HepG2 (cell line): ENCODE data around the gene SPATA46. TPM values are rescaled to one million over a fixed set of nuclear protein-coding genes. Genes with fewer than 3 reads are reported as not detected.

Experiments used
- ATAC-seq: fragments of 200-7000 bp; cut with Tn5 transposase; 3 replicates; pipeline ENCODE4 v1.9.1; 2020; ENCODE audit warnings: mild to moderate bottlenecking, moderate library complexity
- BruUV-seq: library from RNA; stranded (reverse); fragments of 400-500 nt; replicated peaks from 2 replicates; lab custom pipeline; 2021; lab: Mats Ljungman, UMichigan
- CTCF ChIA-PET: fragments of 300-600 bp; formaldehyde crosslinking; extraction: SDS; loops from one replicate; lab custom pipeline; 2021; ENCODE audit warnings: low total read pairs, inconsistent platforms, low intra/inter-chr PET ratio; lab: Yijun Ruan, JAX
- POLR2A ChIA-PET: fragments of 350-600 bp; sonication (Branson Sonifier 250); formaldehyde crosslinking; loops from one replicate; lab custom pipeline; 2020; ENCODE audit warnings: antibody characterized with exemption, inconsistent platforms; lab: Yijun Ruan, JAX
- DNase-seq: peaks from one replicate; pipeline ENCODE4 v3.0.0-alpha.2; 2015; ENCODE audit warnings: low spot score
- FAIRE-seq: peaks from 3 replicates; lab custom pipeline; 2011; peaks lifted over from hg19 to GRCh38; lab: Jason Lieb, UNC
- H2AFZ ChIP-seq: one replicate; pipeline ENCODE4 v1.6.1; 2011; ENCODE audit warnings: low read length, inconsistent platforms
- H3K27ac ChIP-seq: fragments of 300-600 bp; 3 replicates; pipeline ENCODE4 v1.8.0; 2011; ENCODE audit warnings: mixed run types, mild to moderate bottlenecking, mixed read lengths, low read length, inconsistent platforms; ENCODE audit not compliant: insufficient read depth; ENCODE audit errors: extremely low read length
- H3K27me3 ChIP-seq, 2 experiments: fragments of 200-600 bp in 1 of 2; 2 replicates in 1 of 2; 3 replicates in 1 of 2; pipeline versions ENCODE4 v1.6.0 to v1.8.0; 2011; ENCODE audit warnings: low read length in 2 of 2, mild to moderate bottlenecking in 2 of 2, moderate library complexity in 2 of 2, inconsistent platforms in 1 of 2; ENCODE audit not compliant: insufficient read depth in 2 of 2, control insufficient read depth in 1 of 2
- H3K36me3 ChIP-seq, 2 experiments: fragments of 200-600 bp in 1 of 2; replicated peaks in 1 of 2; 2 replicates in 1 of 2; 3 replicates in 1 of 2; pipeline versions ENCODE4 v1.5.1 to v1.8.0; 2011; ENCODE audit warnings: low read length in 2 of 2, inconsistent platforms in 1 of 2; ENCODE audit not compliant: insufficient read depth in 2 of 2, control insufficient read depth in 1 of 2
- H3K4me1 ChIP-seq: 2 replicates; pipeline ENCODE4 v1.5.1; 2012; ENCODE audit warnings: low read length, inconsistent platforms; ENCODE audit not compliant: insufficient read depth
- H3K4me2 ChIP-seq: 2 replicates; pipeline ENCODE4 v1.6.0; 2011; ENCODE audit warnings: low read depth, low read length, inconsistent platforms
- H3K4me3 ChIP-seq, 3 experiments: fragments of 200-600 bp in 1 of 3; sonication (generic), shearing (Covaris generic) in 1 of 3; replicated peaks in 1 of 3; 2 replicates each; pipeline ENCODE4 v1.5.1; 2011 to 2016; ENCODE audit warnings: low read length in 3 of 3, inconsistent platforms in 2 of 3, low read depth in 2 of 3, mild to moderate bottlenecking in 2 of 3, control low read depth in 1 of 3, mixed read lengths in 1 of 3; ENCODE audit not compliant: insufficient read depth in 1 of 3
- H3K79me2 ChIP-seq: one replicate; pipeline ENCODE4 v1.6.1; 2011; ENCODE audit warnings: low read length, inconsistent platforms; ENCODE audit not compliant: insufficient read depth
- H3K9ac ChIP-seq: 2 replicates; pipeline ENCODE4 v1.6.0; 2011; ENCODE audit warnings: mild to moderate bottlenecking, low read depth, low read length, inconsistent platforms; ENCODE audit not compliant: insufficient read depth
- H3K9me3 ChIP-seq: 2 replicates; pipeline ENCODE4 v1.5.1; 2012; ENCODE audit warnings: mild to moderate bottlenecking, low read length
- H4K20me1 ChIP-seq: 2 replicates; pipeline ENCODE4 v1.6.0; 2011; ENCODE audit warnings: inconsistent platforms, mild to moderate bottlenecking, low read length, moderate library complexity; ENCODE audit not compliant: insufficient read depth
- CC2D1A ChIP-seq: sonication (generic); formaldehyde crosslinking; IDR thresholded peaks from 2 replicates; pipeline ENCODE4 v1.8.1; 2023; ENCODE audit warnings: mild to moderate bottlenecking, missing genetic modification reagents
- CCDC6 ChIP-seq: sonication (generic); formaldehyde crosslinking; IDR thresholded peaks from 2 replicates; pipeline ENCODE4 v1.8.1; 2022; ENCODE audit warnings: mild to moderate bottlenecking, missing genetic modification reagents, moderate library complexity
- CREB1 ChIP-seq, 2 experiments: fragments of 450-650 bp in 1 of 2; IDR thresholded peaks; 2 replicates each; pipeline ENCODE4 v1.6.1; 2016 to 2017; ENCODE audit warnings: control low read depth in 1 of 2, mild to moderate bottlenecking in 1 of 2, missing compliant biosample characterization in 1 of 2, missing genetic modification characterization in 1 of 2
- FUBP1 ChIP-seq: sonication (generic); formaldehyde crosslinking; IDR thresholded peaks from 2 replicates; pipeline ENCODE4 v1.5.1; 2020; ENCODE audit warnings: missing genetic modification reagents, mild to moderate bottlenecking, borderline replicate concordance
- GPBP1L1 ChIP-seq: sonication (generic); formaldehyde crosslinking; IDR thresholded peaks from 2 replicates; pipeline ENCODE4 v1.5.0; 2020; ENCODE audit warnings: mild to moderate bottlenecking, missing genetic modification reagents
- GTF3A ChIP-seq: sonication (generic); formaldehyde crosslinking; conservative IDR thresholded peaks from 2 replicates; pipeline ENCODE4 v1.4.0; 2020; ENCODE audit warnings: mild to moderate bottlenecking, missing genetic modification reagents
- IKZF5 ChIP-seq: IDR thresholded peaks from 2 replicates; pipeline ENCODE4 v1.6.1; 2018; ENCODE audit warnings: missing genetic modification reagents, mild to moderate bottlenecking, missing compliant biosample characterization
- KDM4B ChIP-seq: sonication (generic); formaldehyde crosslinking; IDR thresholded peaks from 2 replicates; pipeline ENCODE4 v1.4.0; 2020; ENCODE audit warnings: missing genetic modification reagents
- MXI1 ChIP-seq: IDR thresholded peaks from 3 replicates; pipeline ENCODE4 v1.6.1; 2012; ENCODE audit warnings: low read depth, low read length, inconsistent platforms, borderline replicate concordance
- MYPOP ChIP-seq: sonication (generic); formaldehyde crosslinking; IDR thresholded peaks from 2 replicates; pipeline ENCODE4 v1.8.1; 2023; ENCODE audit warnings: mild to moderate bottlenecking, moderate library complexity, missing genetic modification reagents
- PBX2 ChIP-seq: IDR thresholded peaks from 2 replicates; pipeline ENCODE4 v1.6.1; 2016; ENCODE audit warnings: control low read depth
- RFXAP ChIP-seq: sonication (generic); formaldehyde crosslinking; IDR thresholded peaks from 2 replicates; pipeline ENCODE4 v1.4.0; 2020; ENCODE audit warnings: missing genetic modification reagents, borderline replicate concordance
- SKI ChIP-seq: fragments of 450-650 bp; IDR thresholded peaks from one replicate; pipeline ENCODE4 v1.6.1; 2018; ENCODE audit warnings: mild to moderate bottlenecking; ENCODE audit not compliant: partially characterized antibody
- SUZ12 ChIP-seq: fragments of 150-350 bp; IDR thresholded peaks from 2 replicates; pipeline ENCODE4 v1.6.1; 2014; ENCODE audit warnings: low read depth, low read length
- TBL1XR1 ChIP-seq: fragments of 150-350 bp; IDR thresholded peaks from 2 replicates; pipeline ENCODE4 v1.6.1; 2014; ENCODE audit warnings: borderline replicate concordance, low read length; ENCODE audit not compliant: partially characterized antibody
- TMF1 ChIP-seq: sonication (generic); formaldehyde crosslinking; IDR thresholded peaks from 2 replicates; pipeline ENCODE4 v1.8.1; 2022; ENCODE audit warnings: low read depth, missing genetic modification reagents
- ZNF530 ChIP-seq: sonication (generic); formaldehyde crosslinking; IDR thresholded peaks from 2 replicates; pipeline ENCODE4 v1.5.0; 2020; ENCODE audit warnings: low read depth, mild to moderate bottlenecking, missing genetic modification reagents
- ZNF589 ChIP-seq: sonication (generic); formaldehyde crosslinking; conservative IDR thresholded peaks from 2 replicates; pipeline ENCODE4 v1.8.0; 2022; ENCODE audit warnings: mild to moderate bottlenecking, moderate library complexity, missing genetic modification reagents
- ZSCAN25 ChIP-seq: sonication (generic); formaldehyde crosslinking; IDR thresholded peaks from 2 replicates; pipeline ENCODE4 v1.8.0; 2022; ENCODE audit warnings: mild to moderate bottlenecking, missing genetic modification reagents
- WGBS: methylation state at CpG from one replicate; pipeline ENCODE4 v1.1.6; 2017; ENCODE audit warnings: low lambda C conversion rate; 5-methylcytosine and 5-hydroxymethylcytosine counted together
- in situ Hi-C: cut with HindIII; loops from 2 replicates; pipeline ENCODE4 v1.10.0; 2017; ENCODE audit warnings: low pct_unique_long_range_greater_than_20kb; ENCODE audit not compliant: extremely low pct_ligation_motif_present
- intact Hi-C: fragments of 100-400 bp; cut with micrococcal nuclease; formaldehyde crosslinking; loops from one replicate; pipeline ENCODE4 v1.10.0; 2022; ENCODE audit not compliant: unreplicated experiment
- polyA plus RNA-seq, 8 experiments: library from polyadenylated mRNA; depleted of rRNA in 3 of 8; stranded (reverse) in 7 of 8; unstranded in 1 of 8; fragments of >200 nt; fragmentation: Illumina TruSeq in 4 of 8; extraction: Trizol in 4 of 8; gene quantifications; 2 replicates each; pipeline versions ENCODE4 v1.2.1 to v1.2.3, GENCODE V29; 2011 to 2016; ENCODE audit warnings: low read depth in 4 of 8, missing spikeins in 1 of 8, mixed read lengths in 1 of 8; ENCODE audit not compliant: insufficient read depth in 1 of 8
- total RNA-seq, 5 experiments: library from RNA; depleted of rRNA; stranded (reverse); fragments of >200 nt; fragmentation: Illumina TruSeq; extraction: Trizol; gene quantifications; 2 replicates each; pipeline ENCODE4 v1.2.3, GENCODE V29; 2016; ENCODE audit warnings: low read depth in 1 of 5

Gene SPATA46
- total and polyA plus RNA-seq, 2 of the 13 experiments (the other 11 are each of a cell fraction or from before 2014, with no cell fraction given): not detected

GRCh38 chr1:162366671-162367070, 10.0 kb downstream of the SPATA46 start:
- Histone ChIP-seq H3K4me2 (no peak overlapping the region), H3K9ac (no peak overlapping the region), H3K27me3 (no peaks in the 10 kb centered on the region), H3K36me3 (peaks cover 12 to 40% of the 10 kb centered on the region in 2 experiments; a peak in 4 of 5 replicates), H4K20me1 (no peaks in the 10 kb centered on the region), H3K79me2 (no peaks in the 10 kb centered on the region), H3K9me3 (no peaks in the 10 kb centered on the region), H3K4me3 (no peak overlapping the region)
- intact Hi-C loops (no loop called here), in situ Hi-C loops (no loop called here)
- ATAC-seq: no peak
- 93% methylated on average over 9 of the region's 9 CpGs for WGBS
- no peak for FAIRE-seq
- POLR2A ChIA-PET: no interaction called here
- BruUV-seq: no TSS peak
- TF ChIP-seq CCDC6 (CRISPR knock-in tag) (no peak), ZNF589 (CRISPR knock-in tag) (no peak), MXI1 (no peak), SUZ12 (no peak), GPBP1L1 (CRISPR knock-in tag) (no peak), RFXAP (no peak), SKI (no peak), CREB1 (IDR thresholded peaks at IDR 0.05) (no peak), CREB1 (CRISPR knock-in tag; IDR thresholded peaks at IDR 0.05) (no peak), IKZF5 (CRISPR knock-in tag) (no peak), TBL1XR1 (no peak), ZSCAN25 (CRISPR knock-in tag) (no peak), KDM4B (CRISPR knock-in tag) (no peak), PBX2 (CRISPR knock-in tag) (no peak), CC2D1A (CRISPR knock-in tag) (no peak), ZNF530 (CRISPR knock-in tag) (no peak), GTF3A (CRISPR knock-in tag) (no peak), FUBP1 (no peak), TMF1 (CRISPR knock-in tag) (no peak), MYPOP (no peak)
- TF ChIP-seq, all 625 proteins: peak for 0
- Histone ChIP-seq H3K4me1 (no peaks in the 10 kb centered on the region), H3K27ac (no peak overlapping the region), H2AFZ (no peak overlapping the region)
- CTCF ChIA-PET: no interaction called here
- no peak for DNase-seq
